ENCODE measurements around the gene SAMD3.
"Not testable (repeated sequence)": the region's sequence is repeated elsewhere in the genome, so short reads cannot be mapped to it uniquely, and the experiment has no call there.

The SAMD3 gene

GRCh38 chr6:130122243-130122642 lies 100.5 kb downstream of the SAMD3 start:
- no peaks in the 10 kb centered on the region for H3K4me1 ChIP-seq (ENCODE audit: control insufficient read depth in 1 of 2, insufficient read depth in 2 of 2, low read length in 2 of 2)
- no peaks in the 10 kb centered on the region for H3K36me3 ChIP-seq (ENCODE audit: control insufficient read depth in 1 of 2, insufficient read depth in 2 of 2, low read length in 2 of 2)
- no peak overlapping the region for H3K4me3 ChIP-seq (ENCODE audit: low read depth in 1 of 2, low read length in 2 of 2)
- H3K27ac ChIP-seq (ENCODE audit: low read length), result no peak overlapping the region
- H3K9me3 ChIP-seq (ENCODE audit: control insufficient read depth in 1 of 2, low read length in 2 of 2), result no peaks in the 10 kb centered on the region
- no peaks in the 10 kb centered on the region for H3K27me3 ChIP-seq (ENCODE audit: low read depth, low read length)

- Histone ChIP-seq H3K9me3 (ENCODE audit: control insufficient read depth in 1 of 2, low read length in 2 of 2) (no peaks in the 10 kb centered on the region), H3K27me3 (ENCODE audit: low read depth, low read length) (no peaks in the 10 kb centered on the region), H3K4me3 (ENCODE audit: low read depth in 1 of 2, low read length in 2 of 2) (no peak overlapping the region), H3K4me1 (ENCODE audit: control insufficient read depth in 1 of 2, insufficient read depth in 2 of 2, low read length in 2 of 2) (no peaks in the 10 kb centered on the region), H3K36me3 (ENCODE audit: control insufficient read depth in 1 of 2, insufficient read depth in 2 of 2, low read length in 2 of 2) (no peaks in the 10 kb centered on the region), H3K27ac (ENCODE audit: low read length) (no peak overlapping the region)
Observed at GRCh38 chr6:130120731-130121130, 102.0 kb downstream of the SAMD3 start.

- no peaks in the 10 kb centered on the region for H3K4me1 ChIP-seq (ENCODE audit: control insufficient read depth in 1 of 2, insufficient read depth in 2 of 2, low read length in 2 of 2)
- no peaks in the 10 kb centered on the region for H3K9me3 ChIP-seq (ENCODE audit: control insufficient read depth in 1 of 2, low read length in 2 of 2)
- H3K27ac ChIP-seq (ENCODE audit: low read length), result no peak overlapping the region
- no peaks in the 10 kb centered on the region for H3K27me3 ChIP-seq (ENCODE audit: low read depth, low read length)
- no peak overlapping the region for H3K4me3 ChIP-seq (ENCODE audit: low read depth in 1 of 2, low read length in 2 of 2)
- H3K36me3 ChIP-seq (ENCODE audit: control insufficient read depth in 1 of 2, insufficient read depth in 2 of 2, low read length in 2 of 2), result no peaks in the 10 kb centered on the region
Observed at GRCh38 chr6:130119211-130119610, 103.5 kb downstream of the SAMD3 start.

GRCh38 chr6:130118236-130118635 lies 104.5 kb downstream of the SAMD3 start:
- no peaks in the 10 kb centered on the region for H3K36me3 ChIP-seq (ENCODE audit: control insufficient read depth in 1 of 2, insufficient read depth in 2 of 2, low read length in 2 of 2)

GRCh38 chr6:130117187-130117701 lies 105.5 kb downstream of the SAMD3 start:
- not testable (repeated sequence) for H3K27me3 ChIP-seq (ENCODE audit: low read depth, low read length); H3K4me3 ChIP-seq (ENCODE audit: low read depth in 1 of 2, low read length in 2 of 2); H3K4me1 ChIP-seq (ENCODE audit: control insufficient read depth in 1 of 2, insufficient read depth in 2 of 2, low read length in 2 of 2); H3K9me3 ChIP-seq (ENCODE audit: control insufficient read depth in 1 of 2, low read length in 2 of 2); H3K36me3 ChIP-seq (ENCODE audit: control insufficient read depth in 1 of 2, insufficient read depth in 2 of 2, low read length in 2 of 2); H3K27ac ChIP-seq (ENCODE audit: low read length)

More at GRCh38 chr6:130118236-130118635, 104.5 kb downstream of the SAMD3 start:
- Histone ChIP-seq H3K4me3 (ENCODE audit: low read depth in 1 of 2, low read length in 2 of 2) (no peak overlapping the region), H3K9me3 (ENCODE audit: control insufficient read depth in 1 of 2, low read length in 2 of 2) (no peaks in the 10 kb centered on the region), H3K4me1 (ENCODE audit: control insufficient read depth in 1 of 2, insufficient read depth in 2 of 2, low read length in 2 of 2) (no peaks in the 10 kb centered on the region), H3K27ac (ENCODE audit: low read length) (no peak overlapping the region), H3K27me3 (ENCODE audit: low read depth, low read length) (no peaks in the 10 kb centered on the region)

GRCh38 chr6:130116273-130116672 lies 106.5 kb downstream of the SAMD3 start:
- H3K36me3 ChIP-seq (ENCODE audit: control insufficient read depth in 1 of 2, insufficient read depth in 2 of 2, low read length in 2 of 2), result no peaks in the 10 kb centered on the region
- H3K4me3 ChIP-seq (ENCODE audit: low read depth in 1 of 2, low read length in 2 of 2), result no peak overlapping the region
- H3K9me3 ChIP-seq (ENCODE audit: control insufficient read depth in 1 of 2, low read length in 2 of 2), result no peaks in the 10 kb centered on the region
- no peaks in the 10 kb centered on the region for H3K4me1 ChIP-seq (ENCODE audit: control insufficient read depth in 1 of 2, insufficient read depth in 2 of 2, low read length in 2 of 2)
- no peaks in the 10 kb centered on the region for H3K27me3 ChIP-seq (ENCODE audit: low read depth, low read length)
- no peak overlapping the region for H3K27ac ChIP-seq (ENCODE audit: low read length)

GRCh38 chr6:130115036-130115435 lies 107.7 kb downstream of the SAMD3 start:
- H3K27ac ChIP-seq (ENCODE audit: low read length), result no peak overlapping the region
- no peaks in the 10 kb centered on the region for H3K9me3 ChIP-seq (ENCODE audit: control insufficient read depth in 1 of 2, low read length in 2 of 2)
- H3K4me3 ChIP-seq (ENCODE audit: low read depth in 1 of 2, low read length in 2 of 2), result no peak overlapping the region
- no peaks in the 10 kb centered on the region for H3K36me3 ChIP-seq (ENCODE audit: control insufficient read depth in 1 of 2, insufficient read depth in 2 of 2, low read length in 2 of 2)
- no peaks in the 10 kb centered on the region for H3K4me1 ChIP-seq (ENCODE audit: control insufficient read depth in 1 of 2, insufficient read depth in 2 of 2, low read length in 2 of 2)
- H3K27me3 ChIP-seq (ENCODE audit: low read depth, low read length), result no peaks in the 10 kb centered on the region

GRCh38 chr6:130113201-130113710 lies 109.5 kb downstream of the SAMD3 start:
- Histone ChIP-seq H3K27ac (ENCODE audit: low read length) (no peak overlapping the region), H3K9me3 (ENCODE audit: control insufficient read depth in 1 of 2, low read length in 2 of 2) (no peaks in the 10 kb centered on the region), H3K4me3 (ENCODE audit: low read depth in 1 of 2, low read length in 2 of 2) (no peak overlapping the region), H3K36me3 (ENCODE audit: control insufficient read depth in 1 of 2, insufficient read depth in 2 of 2, low read length in 2 of 2) (no peaks in the 10 kb centered on the region), H3K4me1 (ENCODE audit: control insufficient read depth in 1 of 2, insufficient read depth in 2 of 2, low read length in 2 of 2) (no peaks in the 10 kb centered on the region), H3K27me3 (ENCODE audit: low read depth, low read length) (no peaks in the 10 kb centered on the region)

GRCh38 chr6:130111031-130111430 lies 111.7 kb downstream of the SAMD3 start:
- Histone ChIP-seq H3K4me1 (ENCODE audit: control insufficient read depth in 1 of 2, insufficient read depth in 2 of 2, low read length in 2 of 2) (no peaks in the 10 kb centered on the region), H3K4me3 (ENCODE audit: low read depth in 1 of 2, low read length in 2 of 2) (no peak overlapping the region)

GRCh38 chr6:130107710-130108109 lies 115.0 kb downstream of the SAMD3 start:
- H3K36me3 ChIP-seq (ENCODE audit: control insufficient read depth in 1 of 2, insufficient read depth in 2 of 2, low read length in 2 of 2), result peaks cover 0 to 5% of the 10 kb centered on the region in 2 donors
- H3K9me3 ChIP-seq (ENCODE audit: control insufficient read depth in 1 of 2, low read length in 2 of 2), result no peaks in the 10 kb centered on the region
- no peak overlapping the region for H3K4me3 ChIP-seq (ENCODE audit: low read depth in 1 of 2, low read length in 2 of 2)
- no peak overlapping the region for H3K27ac ChIP-seq (ENCODE audit: low read length)
- no peaks in the 10 kb centered on the region for H3K27me3 ChIP-seq (ENCODE audit: low read depth, low read length)
- no peaks in the 10 kb centered on the region for H3K4me1 ChIP-seq (ENCODE audit: control insufficient read depth in 1 of 2, insufficient read depth in 2 of 2, low read length in 2 of 2)

More at GRCh38 chr6:130111031-130111430, 111.7 kb downstream of the SAMD3 start:
- no peaks in the 10 kb centered on the region for H3K27me3 ChIP-seq (ENCODE audit: low read depth, low read length)
- no peaks in the 10 kb centered on the region for H3K9me3 ChIP-seq (ENCODE audit: control insufficient read depth in 1 of 2, low read length in 2 of 2)
- H3K36me3 ChIP-seq (ENCODE audit: control insufficient read depth in 1 of 2, insufficient read depth in 2 of 2, low read length in 2 of 2), result peaks cover 0 to 5% of the 10 kb centered on the region in 2 donors
- H3K27ac ChIP-seq (ENCODE audit: low read length), result no peak overlapping the region

GRCh38 chr6:130105996-130106704 lies 116.6 kb downstream of the SAMD3 start:
- Histone ChIP-seq H3K9me3 (ENCODE audit: control insufficient read depth in 1 of 2, low read length in 2 of 2) (no peaks in the 10 kb centered on the region), H3K27me3 (ENCODE audit: low read depth, low read length) (no peaks in the 10 kb centered on the region), H3K36me3 (ENCODE audit: control insufficient read depth in 1 of 2, insufficient read depth in 2 of 2, low read length in 2 of 2) (peaks cover 0 to 5% of the 10 kb centered on the region in 2 donors), H3K27ac (ENCODE audit: low read length) (no peak overlapping the region), H3K4me1 (ENCODE audit: control insufficient read depth in 1 of 2, insufficient read depth in 2 of 2, low read length in 2 of 2) (no peaks in the 10 kb centered on the region), H3K4me3 (ENCODE audit: low read depth in 1 of 2, low read length in 2 of 2) (no peak overlapping the region)

GRCh38 chr6:130099119-130099518 lies 123.6 kb downstream of the SAMD3 start:
- Histone ChIP-seq H3K4me1 (ENCODE audit: control insufficient read depth in 1 of 2, insufficient read depth in 2 of 2, low read length in 2 of 2) (no peaks in the 10 kb centered on the region), H3K27me3 (ENCODE audit: low read depth, low read length) (no peaks in the 10 kb centered on the region), H3K9me3 (ENCODE audit: control insufficient read depth in 1 of 2, low read length in 2 of 2) (no peaks in the 10 kb centered on the region), H3K4me3 (ENCODE audit: low read depth in 1 of 2, low read length in 2 of 2) (no peak overlapping the region), H3K36me3 (ENCODE audit: control insufficient read depth in 1 of 2, insufficient read depth in 2 of 2, low read length in 2 of 2) (peaks cover 0 to 17% of the 10 kb centered on the region in 2 donors), H3K27ac (ENCODE audit: low read length) (no peak overlapping the region)

Data from muscle layer of duodenum (tissue), 2 donors.